GM23248 (cell line): ENCODE data around the gene VPS13D. TPM values are rescaled to one million over a fixed set of nuclear protein-coding genes. Genes with fewer than 3 reads are reported as not detected.

Source experiments
- DNase-seq: peaks from one replicate; pipeline ENCODE4 v3.0.0-alpha.2; 2015
- H2AFZ ChIP-seq: fragments of 200-600 bp; sonication (generic); 2 replicates; pipeline ENCODE4 v1.6.1; 2016; ENCODE audit warnings: antibody characterized with exemption
- H3F3A ChIP-seq: fragments of 200-600 bp; sonication (generic); 2 replicates; pipeline ENCODE4 v1.6.1; 2016; ENCODE audit warnings: mild to moderate bottlenecking, antibody characterized with exemption, mixed run types; ENCODE audit not compliant: insufficient read depth
- H3K27ac ChIP-seq: fragments of 200-600 bp; sonication (generic); 2 replicates; pipeline ENCODE4 v1.5.1; 2016; ENCODE audit warnings: mild to moderate bottlenecking
- H3K27me3 ChIP-seq: fragments of 200-600 bp; sonication (generic); replicated peaks from 2 replicates; pipeline ENCODE4 v1.6.1; 2016; ENCODE audit warnings: mild to moderate bottlenecking; ENCODE audit not compliant: insufficient read depth
- H3K36me3 ChIP-seq: fragments of 200-600 bp; sonication (generic); 2 replicates; pipeline ENCODE4 v1.6.1; 2016; ENCODE audit warnings: low read depth, mild to moderate bottlenecking
- H3K4me1 ChIP-seq: fragments of 200-600 bp; sonication (generic); 2 replicates; pipeline ENCODE4 v1.6.1; 2016; ENCODE audit warnings: mild to moderate bottlenecking; ENCODE audit not compliant: insufficient read depth
- H3K4me2 ChIP-seq: fragments of 200-600 bp; sonication (generic); one replicate; pipeline ENCODE4 v1.6.1; 2016; ENCODE audit warnings: mild to moderate bottlenecking; ENCODE audit not compliant: unreplicated experiment
- H3K4me3 ChIP-seq: fragments of 200-600 bp; sonication (generic); 2 replicates; pipeline ENCODE4 v1.5.1; 2016; ENCODE audit warnings: mild to moderate bottlenecking
- H3K79me2 ChIP-seq: fragments of 200-600 bp; sonication (generic); 2 replicates; pipeline ENCODE4 v1.6.1; 2016; ENCODE audit warnings: mild to moderate bottlenecking; ENCODE audit not compliant: insufficient read depth
- H3K9ac ChIP-seq: fragments of 200-600 bp; sonication (generic); 2 replicates; pipeline ENCODE4 v1.6.1; 2016; ENCODE audit warnings: mild to moderate bottlenecking
- H3K9me2 ChIP-seq: fragments of 200-600 bp; sonication (generic); 2 replicates; pipeline ENCODE4 v1.6.1; 2016; ENCODE audit warnings: mixed run types, mild to moderate bottlenecking, moderate library complexity; ENCODE audit not compliant: insufficient read depth
- H3K9me3 ChIP-seq: fragments of 200-600 bp; sonication (generic); one replicate; pipeline ENCODE4 v1.6.1; 2017; ENCODE audit warnings: low read depth
- H4K20me1 ChIP-seq: fragments of 200-600 bp; sonication (generic); 2 replicates; pipeline ENCODE4 v1.6.0; 2016; ENCODE audit not compliant: insufficient read depth
- EZH2 ChIP-seq: fragments of 200-600 bp; sonication (generic); IDR thresholded peaks from 2 replicates; pipeline ENCODE4 v1.6.1; 2018; ENCODE audit warnings: antibody characterized with exemption, mild to moderate bottlenecking; ENCODE audit not compliant: insufficient read depth, poor library complexity, severe bottlenecking
- EZH2phosphoT487 ChIP-seq: fragments of 200-600 bp; sonication (generic); IDR thresholded peaks from 2 replicates; pipeline ENCODE4 v1.6.1; 2018; ENCODE audit warnings: antibody characterized with exemption, moderate library complexity, mild to moderate bottlenecking, low read depth; ENCODE audit not compliant: insufficient read depth
- WGBS, 2 experiments: methylation state at CpG; one replicate each; pipeline ENCODE4 v1.1.6; 2015 to 2017; ENCODE audit warnings: low lambda C conversion rate in 2 of 2, low coverage in 1 of 2; ENCODE audit errors: missing lambda C conversion rate in 2 of 2; 5-methylcytosine and 5-hydroxymethylcytosine counted together
- in situ Hi-C: fragments of 300-500 bp; cut with MboI; formaldehyde crosslinking; loops from 2 replicates; pipeline ENCODE4 v1.15.0; 2020
- polyA plus RNA-seq: library from polyadenylated mRNA; unstranded; fragments of >200 nt; fragmentation: Nextera tagmentation; extraction: Ambion mirVana; gene quantifications from 2 replicates; pipeline ENCODE4 v1.2.1, GENCODE V29; 2016
- total RNA-seq: library from RNA; depleted of rRNA; stranded (reverse); fragments of >200 nt; shearing (Covaris generic); gene quantifications from 2 replicates; pipeline ENCODE4 v1.2.3, GENCODE V29; 2014

The VPS13D gene
- total and polyA plus RNA-seq, 2 experiments from 2014 or later, result 6.8 to 16.4 TPM

GRCh38 chr1:12279728-12280464 lies 50.1 kb downstream of the VPS13D start:
- Histone ChIP-seq H3K9ac (no peak overlapping the region), H4K20me1 (no peaks in the 10 kb centered on the region), H2AFZ (no peak overlapping the region), H3K4me2 (no peak overlapping the region), H3K36me3 (peaks cover 37% of the 10 kb centered on the region), H3K9me3 (no peaks in the 10 kb centered on the region), H3F3A (no peaks in the 10 kb centered on the region), H3K4me1 (no peaks in the 10 kb centered on the region), H3K27ac (no peak overlapping the region), H3K79me2 (peaks cover 7% of the 10 kb centered on the region), H3K27me3 (no peaks in the 10 kb centered on the region), H3K4me3 (no peak overlapping the region), H3K9me2 (no peaks in the 10 kb centered on the region)
- TF ChIP-seq EZH2phosphoT487 (no peak), EZH2 (no peak)
- 89 to 90% methylated on average over 4 of the region's 4 CpGs for WGBS, 2 experiments
- in situ Hi-C loops, result no loop called here
- no peak for DNase-seq

DNA sequence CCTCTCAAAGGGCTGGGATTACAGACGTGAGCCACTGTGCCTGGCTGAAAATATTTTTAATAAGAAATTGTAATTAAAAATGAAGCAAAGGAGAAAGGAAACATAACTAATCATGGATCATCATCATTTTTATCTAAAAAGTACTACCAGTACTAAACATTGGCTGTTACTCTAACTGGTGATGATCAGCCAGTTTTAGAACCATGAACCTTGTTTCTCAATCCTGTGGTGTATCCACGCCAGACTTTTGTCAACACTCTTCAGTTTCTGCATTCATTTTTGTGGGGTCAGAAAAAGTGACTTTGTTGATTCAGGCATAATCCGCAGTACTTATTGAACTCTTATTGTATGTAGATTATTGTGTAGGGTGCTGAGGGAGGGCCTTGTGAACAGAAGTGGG lies 52.3 kb downstream of the VPS13D start:
- peaks cover 30% of the 10 kb centered on the region; the same call in 1 of the 2 replicates for H3K36me3 ChIP-seq
- no peaks in the 10 kb centered on the region for H3K4me1 ChIP-seq
- no peaks in the 10 kb centered on the region for H3K27me3 ChIP-seq
- H3K4me2 ChIP-seq, result no peak overlapping the region
- 82 to 84% methylated on average over 3 of the region's 3 CpGs for WGBS, 2 experiments
- H3K79me2 ChIP-seq, result peaks cover 11% of the 10 kb centered on the region
- H3K9ac ChIP-seq, result no peak overlapping the region
- no peaks in the 10 kb centered on the region for H3F3A ChIP-seq
- in situ Hi-C loops, result no loop called here
- TF ChIP-seq EZH2phosphoT487, result no peak
- no peak for TF ChIP-seq EZH2
- no peaks in the 10 kb centered on the region for H3K9me2 ChIP-seq
- no peak overlapping the region for H2AFZ ChIP-seq
- H3K27ac ChIP-seq, result no peak overlapping the region
- H4K20me1 ChIP-seq, result no peaks in the 10 kb centered on the region
- no peaks in the 10 kb centered on the region for H3K9me3 ChIP-seq
- DNase-seq, result no peak
- H3K4me3 ChIP-seq, result no peak overlapping the region

DNA sequence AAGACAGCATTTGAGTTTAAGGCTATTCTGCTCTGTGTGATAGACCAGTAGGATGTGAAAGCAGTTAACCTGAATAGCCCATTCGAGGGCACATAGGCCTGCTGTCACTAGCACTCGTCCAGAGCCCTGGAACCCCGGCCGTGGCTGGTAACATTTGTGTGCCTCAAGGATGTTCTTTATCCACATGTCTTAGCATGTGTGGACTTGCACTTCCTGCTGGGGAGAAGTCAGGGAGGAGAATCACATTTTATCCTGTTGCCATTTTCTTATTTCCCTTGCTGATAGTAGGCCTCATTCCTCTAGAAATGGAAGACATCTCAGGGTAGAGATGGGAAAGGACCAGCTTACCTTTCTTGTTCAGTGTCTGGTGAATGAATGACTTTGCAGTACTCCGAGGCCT lies 54.7 kb downstream of the VPS13D start:
- H3K79me2 ChIP-seq, result peaks cover 26% of the 10 kb centered on the region
- H3K4me2 ChIP-seq, result no peak overlapping the region
- no peaks in the 10 kb centered on the region for H3K4me1 ChIP-seq
- H3K36me3 ChIP-seq, result peaks cover 28% of the 10 kb centered on the region
- no peak overlapping the region for H3K27ac ChIP-seq
- no peak overlapping the region for H3K4me3 ChIP-seq
- no peak overlapping the region for H2AFZ ChIP-seq
- H3F3A ChIP-seq, result no peaks in the 10 kb centered on the region
- no peak for DNase-seq
- 80 to 81% methylated on average over 5 of the region's 5 CpGs for WGBS, 2 experiments
- H3K9me3 ChIP-seq, result no peaks in the 10 kb centered on the region
- no peak overlapping the region for H3K9ac ChIP-seq
- H3K9me2 ChIP-seq, result no peaks in the 10 kb centered on the region
- TF ChIP-seq EZH2, result no peak
- no peak for TF ChIP-seq EZH2phosphoT487
- H4K20me1 ChIP-seq, result no peaks in the 10 kb centered on the region
- in situ Hi-C loops, result no loop called here
- no peaks in the 10 kb centered on the region for H3K27me3 ChIP-seq

- no peaks in the 10 kb centered on the region for H3K27me3 ChIP-seq
- no peak overlapping the region for H3K9ac ChIP-seq
- peaks cover 22% of the 10 kb centered on the region for H3K36me3 ChIP-seq
- no peaks in the 10 kb centered on the region for H4K20me1 ChIP-seq
- H3K79me2 ChIP-seq, result peaks cover 33% of the 10 kb centered on the region
- no peak overlapping the region for H2AFZ ChIP-seq
- H3K4me1 ChIP-seq, result no peaks in the 10 kb centered on the region
- 96% methylated on average over 5 of the region's 5 CpGs for WGBS, 2 experiments
- DNase-seq, result peak; percentile 3
- in situ Hi-C loops, result no loop called here
- TF ChIP-seq EZH2, result no peak
- no peak for TF ChIP-seq EZH2phosphoT487
- H3K4me2 ChIP-seq, result no peak overlapping the region
- no peaks in the 10 kb centered on the region for H3K9me2 ChIP-seq
- H3F3A ChIP-seq, result no peaks in the 10 kb centered on the region
- H3K27ac ChIP-seq, result no peak overlapping the region
- no peak overlapping the region for H3K4me3 ChIP-seq
- no peaks in the 10 kb centered on the region for H3K9me3 ChIP-seq
Observed at GRCh38 chr1:12285496-12286143, 55.8 kb downstream of the VPS13D start.
